H1 (cell line): Measurements from ENCODE around the gene RTL9. TPM values are rescaled to one million over a fixed set of nuclear protein-coding genes. Genes with fewer than 3 reads are reported as not detected.

Experiments
- CTCF ChIA-PET: fragments of 300-600 bp; sonication (Branson Sonifier 250); formaldehyde crosslinking; loops from one replicate; lab custom pipeline; 2021; ENCODE audit not compliant: partially characterized antibody; lab: Charles Lee
- POLR2A ChIA-PET: fragments of 300-600 bp; sonication (Branson Sonifier 250); formaldehyde crosslinking; loops from one replicate; lab custom pipeline; 2021; ENCODE audit warnings: inconsistent platforms; ENCODE audit not compliant: partially characterized antibody; lab: Charles Lee
- DNase-seq, 2 experiments: peaks; one replicate each; pipeline versions ENCODE4 v3.0.0 to v3.0.0-alpha.2; 2010 to 2022; ENCODE audit warnings: low spot score in 2 of 2, low read depth in 1 of 2, mixed read lengths in 1 of 2
- FAIRE-seq: peaks from 2 replicates; lab custom pipeline; 2011; peaks lifted over from hg19 to GRCh38; lab: Jason Lieb, UNC
- H2AFZ ChIP-seq: 2 replicates; pipeline ENCODE4 v1.8.1; 2012; ENCODE audit warnings: low read length, inconsistent platforms
- H2AK5ac ChIP-seq: 2 replicates; pipeline ENCODE4 v1.6.1; 2013; ENCODE audit warnings: low read depth, low read length
- H2BK120ac ChIP-seq: replicated peaks from 2 replicates; pipeline ENCODE3; 2013; ENCODE audit warnings: low read depth, low read length, inconsistent platforms
- H2BK12ac ChIP-seq: 2 replicates; pipeline ENCODE4 v1.6.1; 2013; ENCODE audit warnings: low read depth, low read length
- H2BK15ac ChIP-seq: 2 replicates; pipeline ENCODE4 v1.6.1; 2013; ENCODE audit warnings: low read length
- H2BK20ac ChIP-seq: 2 replicates; pipeline ENCODE4 v1.6.1; 2013; ENCODE audit warnings: low read length
- H2BK5ac ChIP-seq: 2 replicates; pipeline ENCODE4 v1.6.1; 2013; ENCODE audit warnings: low read depth, low read length
- H3K14ac ChIP-seq: 2 replicates; pipeline ENCODE4 v1.6.1; 2013; ENCODE audit warnings: inconsistent platforms; ENCODE audit not compliant: insufficient read length
- H3K18ac ChIP-seq: 2 replicates; pipeline ENCODE4 v1.6.1; 2013; ENCODE audit warnings: low read length; ENCODE audit errors: extremely low read depth
- H3K23ac ChIP-seq: 2 replicates; pipeline ENCODE4 v1.6.1; 2013; ENCODE audit warnings: inconsistent platforms; ENCODE audit not compliant: insufficient read length
- H3K23me2 ChIP-seq: 2 replicates; pipeline ENCODE4 v1.6.1; 2013; ENCODE audit warnings: low read depth, low read length
- H3K27ac ChIP-seq: 2 replicates; pipeline ENCODE4 v1.6.1; 2011; ENCODE audit warnings: low read depth, low read length, inconsistent platforms
- H3K27me3 ChIP-seq, 4 experiments: replicated peaks in 1 of 4; 1 replicate in 1 of 4; 2 replicates in 3 of 4; pipeline versions ENCODE4 v1.6.1 to v1.8.1; 2011 to 2013; ENCODE audit warnings: low read length in 3 of 4, mild to moderate bottlenecking in 3 of 4, inconsistent platforms in 2 of 4, mixed read lengths in 2 of 4, moderate library complexity in 1 of 4; ENCODE audit not compliant: control insufficient read depth in 3 of 4, insufficient read depth in 3 of 4; ENCODE audit errors: extremely low read depth in 1 of 4
- H3K36me3 ChIP-seq, 4 experiments: 2 replicates each; pipeline versions ENCODE4 v1.6.1 to v1.8.1; 2011 to 2013; ENCODE audit warnings: mild to moderate bottlenecking in 4 of 4, low read length in 3 of 4, moderate library complexity in 2 of 4, control low read depth in 1 of 4, inconsistent platforms in 1 of 4; ENCODE audit not compliant: insufficient read depth in 4 of 4, control insufficient read depth in 2 of 4
- H3K4ac ChIP-seq: replicated peaks from 2 replicates; pipeline ENCODE3; 2013; ENCODE audit warnings: low read length, low read depth, mixed read lengths, inconsistent platforms; ENCODE audit not compliant: insufficient read length
- H3K4me1 ChIP-seq, 4 experiments: replicated peaks in 1 of 4; 1 replicate in 1 of 4; 2 replicates in 3 of 4; pipeline versions ENCODE4 v1.6.1 to v1.8.1; 2011 to 2013; ENCODE audit warnings: low read length in 3 of 4, inconsistent platforms in 2 of 4, mixed read lengths in 1 of 4; ENCODE audit not compliant: insufficient read depth in 4 of 4, control insufficient read depth in 3 of 4
- H3K4me2 ChIP-seq, 2 experiments: 2 replicates each; pipeline versions ENCODE4 v1.6.1 to v1.8.1; 2011 to 2013; ENCODE audit warnings: low read depth in 2 of 2, low read length in 2 of 2, control low read depth in 1 of 2, inconsistent platforms in 1 of 2, mild to moderate bottlenecking in 1 of 2; ENCODE audit not compliant: insufficient read depth in 1 of 2
- H3K4me3 ChIP-seq, 4 experiments: fragments of 200-600, 300-600 bp in 1 of 4; sonication (generic), shearing (Covaris generic), sonication (Bioruptor Twin) in 1 of 4; 2 replicates each; pipeline versions ENCODE4 v1.5.1 to v1.8.1; 2011 to 2016; ENCODE audit warnings: low read length in 4 of 4, low read depth in 3 of 4, control low read depth in 2 of 4, inconsistent platforms in 2 of 4, mild to moderate bottlenecking in 2 of 4, mixed read lengths in 1 of 4, moderate library complexity in 1 of 4; ENCODE audit not compliant: insufficient read depth in 2 of 4; ENCODE audit errors: extremely low read depth in 1 of 4
- H3K56ac ChIP-seq: replicated peaks from 2 replicates; pipeline ENCODE3; 2013; ENCODE audit warnings: low read depth, mild to moderate bottlenecking, mixed read lengths, low read length, inconsistent platforms; ENCODE audit not compliant: insufficient read length
- H3K79me1 ChIP-seq: 2 replicates; pipeline ENCODE4 v1.6.1; 2013; ENCODE audit warnings: low read depth, low read length, control low read depth
- H3K79me2 ChIP-seq, 2 experiments: 2 replicates each; pipeline versions ENCODE4 v1.6.1 to v1.8.1; 2012 to 2013; ENCODE audit warnings: low read length in 2 of 2, mild to moderate bottlenecking in 2 of 2, inconsistent platforms in 1 of 2; ENCODE audit not compliant: insufficient read depth in 2 of 2, control insufficient read depth in 1 of 2
- H3K9ac ChIP-seq, 4 experiments: replicated peaks in 1 of 4; 1 replicate in 1 of 4; 2 replicates in 3 of 4; pipeline versions ENCODE4 v1.6.1 to v1.8.1; 2011 to 2013; ENCODE audit warnings: low read depth in 3 of 4, low read length in 3 of 4, control low read depth in 2 of 4, mild to moderate bottlenecking in 2 of 4, moderate library complexity in 2 of 4, inconsistent platforms in 1 of 4; ENCODE audit errors: extremely low read depth in 1 of 4
- H3K9me3 ChIP-seq, 2 experiments: 2 replicates each; pipeline versions ENCODE4 v1.6.1 to v1.8.1; 2012 to 2013; ENCODE audit warnings: mild to moderate bottlenecking in 2 of 2, moderate library complexity in 2 of 2, control low read depth in 1 of 2, inconsistent platforms in 1 of 2, low read depth in 1 of 2, low read length in 1 of 2, mixed read lengths in 1 of 2; ENCODE audit not compliant: insufficient read depth in 2 of 2
- H4K20me1 ChIP-seq, 2 experiments: replicated peaks in 1 of 2; 2 replicates each; pipeline versions ENCODE3 to v1.8.1; 2011 to 2013; ENCODE audit warnings: inconsistent platforms in 2 of 2, low read length in 2 of 2, mild to moderate bottlenecking in 1 of 2; ENCODE audit not compliant: insufficient read depth in 2 of 2, control insufficient read depth in 1 of 2
- H4K5ac ChIP-seq: 2 replicates; pipeline ENCODE4 v1.6.1; 2013; ENCODE audit warnings: low read length, low read depth, mixed read lengths, inconsistent platforms; ENCODE audit not compliant: insufficient read length
- H4K8ac ChIP-seq: 2 replicates; pipeline ENCODE4 v1.8.0; 2013; ENCODE audit warnings: mild to moderate bottlenecking, moderate library complexity, low read length, inconsistent platforms; ENCODE audit not compliant: insufficient read depth; ENCODE audit errors: extremely low read depth
- H4K91ac ChIP-seq: replicated peaks from 2 replicates; pipeline ENCODE3; 2013; ENCODE audit warnings: low read length, mixed read lengths, inconsistent platforms; ENCODE audit not compliant: insufficient read length
- BRCA1 ChIP-seq: IDR thresholded peaks from 2 replicates; pipeline ENCODE4 v1.6.1; 2012; ENCODE audit warnings: low read depth, low read length, improper control_type of control experiment
- CBX5 ChIP-seq: fragments of 300-800, 300-1000 bp; sonication (generic); IDR thresholded peaks from 2 replicates; pipeline ENCODE4 v1.7.1; 2016; ENCODE audit warnings: antibody characterized with exemption, low read length, low read depth
- CTBP2 ChIP-seq: IDR thresholded peaks from 2 replicates; pipeline ENCODE4 v1.7.0; 2011; ENCODE audit warnings: borderline replicate concordance, mild to moderate bottlenecking, moderate library complexity, mixed read lengths, low read length; ENCODE audit not compliant: insufficient read depth, insufficient read length
- FOSL1 ChIP-seq: IDR thresholded peaks from 2 replicates; pipeline ENCODE4 v1.6.1; 2011; ENCODE audit warnings: mild to moderate bottlenecking, low read depth, low read length, moderate library complexity; ENCODE audit not compliant: insufficient read depth
- JUND ChIP-seq: IDR thresholded peaks from 2 replicates; pipeline ENCODE4 v1.6.1; 2011; ENCODE audit warnings: mild to moderate bottlenecking, improper control_type of control experiment, low read length
- POLR2A ChIP-seq, 2 experiments: IDR thresholded peaks; 1 replicate in 1 of 2; 2 replicates in 1 of 2; pipeline ENCODE4 v1.6.1; 2011; ENCODE audit warnings: low read depth in 2 of 2, low read length in 2 of 2, mild to moderate bottlenecking in 2 of 2; ENCODE audit errors: control extremely low read depth in 1 of 2
- RBBP5 ChIP-seq: IDR thresholded peaks from 2 replicates; pipeline ENCODE4 v1.7.1; 2012; ENCODE audit warnings: low read depth, mild to moderate bottlenecking, inconsistent platforms, low read length, moderate library complexity, borderline replicate concordance
- RFX5 ChIP-seq: IDR thresholded peaks from 2 replicates; pipeline ENCODE4 v1.6.1; 2011; ENCODE audit warnings: low read depth, low read length, improper control_type of control experiment, borderline replicate concordance
- SIRT6 ChIP-seq: IDR thresholded peaks from one replicate; pipeline ENCODE4 v1.7.1; 2012; ENCODE audit warnings: low read length, inconsistent platforms
- SP4 ChIP-seq: IDR thresholded peaks from 2 replicates; pipeline ENCODE4 v1.6.1; 2012; ENCODE audit warnings: low read length, inconsistent platforms
- SUZ12 ChIP-seq: fragments of 200-600 bp; sonication (generic); IDR thresholded peaks from 2 replicates; pipeline ENCODE4 v1.6.1; 2012; ENCODE audit warnings: mild to moderate bottlenecking, inconsistent platforms, low read length, moderate library complexity, mixed read lengths
- WGBS, 2 experiments: shearing (Covaris generic) in 1 of 2; methylation state at CpG; one replicate each; pipeline versions ENCODE4 v1.1.6 to v1.1.7; 2013 to 2015; ENCODE audit warnings: low lambda C conversion rate in 2 of 2, mixed read lengths in 2 of 2, inconsistent platforms in 1 of 2, low coverage in 1 of 2, missing lambda C conversion rate in 1 of 2; ENCODE audit not compliant: insufficient replicate concordance in 2 of 2, insufficient coverage in 1 of 2, insufficient read length in 1 of 2; ENCODE audit errors: extremely low coverage in 1 of 2, missing lambda C conversion rate in 1 of 2; 5-methylcytosine and 5-hydroxymethylcytosine counted together
- polyA plus RNA-seq, 7 experiments: library from polyadenylated mRNA; depleted of rRNA in 3 of 7; stranded (reverse) in 5 of 7; unstranded in 2 of 7; fragments of >200 nt in 5 of 7; fragments of 200-250 nt in 2 of 7; gene quantifications; 1 replicate in 5 of 7; 2 replicates in 1 of 7; 4 replicates in 1 of 7; pipeline versions ENCODE4 v1.2.1 to v1.2.3, GENCODE V29; 2011 to 2013; ENCODE audit warnings: missing spikeins in 2 of 7, mixed read lengths in 2 of 7
- total RNA-seq: library from RNA; stranded (reverse); fragmentation: NEBNext Ultra II Directional; extraction: Animal tissue kit (Norgen Biotek cat#: 25700); gene quantifications from 2 replicates; pipeline ENCODE4 v1.2.1, GENCODE V29; 2021
- TF ChIP-seq, protein P1 (sequence below): IDR thresholded peaks from 2 replicates; pipeline ENCODE4 v1.6.1; 2011; ENCODE audit warnings: low read depth, mild to moderate bottlenecking, low read length; ENCODE audit not compliant: insufficient read depth

The RTL9 gene
- total and polyA plus RNA-seq, 2 of the 8 experiments (the other 6 are each of a cell fraction or from before 2014, with no cell fraction given), result 0.09 to 0.20 TPM

DNA sequence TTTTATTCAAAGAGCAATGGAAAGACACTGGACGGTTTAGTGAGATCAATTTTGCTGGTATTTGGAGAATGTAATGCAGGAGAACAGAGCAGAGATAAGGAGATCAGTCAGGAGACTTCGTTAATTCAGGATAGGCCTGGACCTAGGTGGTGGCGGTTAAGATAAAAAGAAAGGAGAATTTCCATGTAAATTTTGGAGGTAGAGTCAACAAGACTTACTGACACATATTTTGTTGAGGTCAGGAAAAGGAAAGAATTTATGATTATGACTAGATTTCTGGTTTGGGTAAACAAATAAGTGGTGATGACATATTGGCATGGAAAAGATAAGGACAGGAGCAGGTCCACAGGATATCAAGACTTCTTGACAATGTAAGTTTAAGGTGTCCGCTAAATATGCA lies 31.9 kb upstream of the RTL9 start:
- Histone ChIP-seq H3K23ac (no peak overlapping the region), H3K36me3 (no peaks in the 10 kb centered on the region), H3K4ac (no peak overlapping the region), H3K4me2 (no peak overlapping the region), H2BK12ac (no peak overlapping the region), H4K20me1 (no peaks in the 10 kb centered on the region), H4K91ac (no peak overlapping the region), H3K27me3 (no peaks in the 10 kb centered on the region), H2AK5ac (no peak overlapping the region), H3K14ac (no peak overlapping the region), H4K5ac (no peak overlapping the region), H4K8ac (no peak overlapping the region), H2BK15ac (no peak overlapping the region), H3K9ac (no peak overlapping the region), H3K23me2 (no peaks in the 10 kb centered on the region), H2AFZ (no peak overlapping the region), H3K4me1 (no peaks in the 10 kb centered on the region; a peak in 1 of 7 replicates)
- 90% methylated on average over 4 of the region's 4 CpGs; no CpG with 5 or more reads in 1 of the 2 experiments for WGBS, 2 experiments
- TF ChIP-seq SIRT6, result no peak
- no peak for TF ChIP-seq CTBP2
- TF ChIP-seq SP4, result no peak
- TF ChIP-seq RFX5, result no peak
- no peak for TF ChIP-seq RBBP5
- no peak for TF ChIP-seq JUND
- TF ChIP-seq, protein P1, sequence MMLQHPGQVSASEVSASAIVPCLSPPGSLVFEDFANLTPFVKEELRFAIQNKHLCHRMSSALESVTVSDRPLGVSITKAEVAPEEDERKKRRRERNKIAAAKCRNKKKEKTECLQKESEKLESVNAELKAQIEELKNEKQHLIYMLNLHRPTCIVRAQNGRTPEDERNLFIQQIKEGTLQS, result no peak
- no peak for TF ChIP-seq BRCA1
- TF ChIP-seq SUZ12, result no peak
- no peak for TF ChIP-seq CBX5
- TF ChIP-seq FOSL1, result no peak
- TF ChIP-seq POLR2A (IDR thresholded peaks at IDR 0.05; ENCODE audit: control extremely low read depth in 1 of 2, low read depth in 2 of 2, low read length in 2 of 2), result no peak
- TF ChIP-seq, all 59 proteins: peak for 0
- H3K79me1 ChIP-seq, result no peaks in the 10 kb centered on the region
- no peak overlapping the region for H2BK120ac ChIP-seq
- no peaks in the 10 kb centered on the region for H3K79me2 ChIP-seq
- no peak overlapping the region for H3K18ac ChIP-seq
- ChIA-PET POLR2A (no interaction called here), CTCF (no interaction called here)
- no peaks in the 10 kb centered on the region for H3K9me3 ChIP-seq
- no peak overlapping the region for H3K27ac ChIP-seq
- H3K4me3 ChIP-seq, result no peak overlapping the region
- no peak overlapping the region for H2BK20ac ChIP-seq
- FAIRE-seq, result no peak
- H3K56ac ChIP-seq, result no peak overlapping the region
- H2BK5ac ChIP-seq, result no peak overlapping the region
- no peak for DNase-seq
